HK-2 (cell line): ENCODE measurements around the gene PTPRG.
"Not testable (repeated sequence)": the region's sequence is repeated elsewhere in the genome, so short reads cannot be mapped to it uniquely, and the experiment has no call there.

Experiments
- DNase-seq: peaks from one replicate; pipeline ENCODE4 v3.0.0-alpha.2; 2018; ENCODE audit not compliant: unreplicated experiment

The PTPRG gene

DNA sequence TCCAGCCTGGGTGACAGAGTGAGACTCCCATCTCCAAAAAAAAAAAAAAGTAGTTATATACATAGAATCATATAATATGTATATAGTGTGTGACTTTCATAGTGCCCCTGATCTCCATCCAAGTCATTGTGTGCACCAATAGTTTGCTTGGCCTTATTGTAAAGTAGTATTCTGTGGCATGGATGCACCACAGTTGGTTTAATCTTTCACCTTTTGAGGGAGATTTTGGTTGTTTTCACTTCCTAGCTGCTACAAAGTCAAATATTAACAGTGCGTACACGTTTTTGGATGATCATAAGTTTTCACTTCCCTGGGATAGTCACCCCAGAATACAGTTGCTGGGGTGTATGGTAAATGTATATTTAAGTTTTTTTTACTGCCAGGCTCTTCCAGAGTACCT is 162.8 kb downstream of the PTPRG start:
- DNase-seq: no peak

DNA sequence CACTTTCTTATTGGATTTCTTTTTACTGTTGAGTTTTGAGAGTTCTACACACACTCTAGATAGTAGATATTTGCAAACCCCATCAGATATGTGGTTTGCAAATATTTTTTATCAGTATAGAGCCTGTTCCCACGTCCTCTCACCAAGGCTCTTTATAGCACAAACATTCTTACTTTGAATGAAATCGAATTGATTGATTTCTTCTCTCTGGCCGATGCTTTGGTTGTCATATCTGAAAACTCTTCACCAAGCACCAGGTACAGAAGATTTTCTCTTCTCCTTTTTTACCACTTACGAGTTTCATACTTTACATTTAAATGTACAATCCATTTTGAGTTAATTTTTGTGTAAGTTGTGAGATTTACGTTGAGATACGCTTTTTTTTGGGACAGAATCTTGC is 163.4 kb downstream of the PTPRG start:
- no peak for DNase-seq

DNA sequence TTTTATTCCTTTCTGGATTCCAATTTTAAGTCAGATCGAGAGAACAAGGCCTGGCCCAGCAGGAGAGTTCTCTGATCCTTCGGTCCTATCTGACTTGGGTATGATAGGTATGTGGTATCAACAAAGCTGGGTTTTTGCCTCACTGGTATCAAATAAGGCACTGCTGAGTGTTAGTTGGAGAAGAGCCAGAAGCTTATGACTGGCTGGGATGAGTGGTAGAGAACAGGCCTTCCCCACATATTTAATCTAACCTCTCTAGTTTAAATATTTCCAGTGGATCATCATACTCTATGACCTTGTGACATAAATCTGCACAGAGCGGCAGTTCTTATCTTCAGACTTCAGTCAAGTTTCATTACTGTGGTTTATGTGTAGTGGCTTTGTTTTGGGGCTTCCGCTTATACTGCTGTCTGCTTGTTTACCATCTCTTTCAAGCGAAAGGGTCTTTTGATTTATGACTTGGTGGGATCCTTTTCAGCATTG is 164.5 kb downstream of the PTPRG start:
- peak; percentile 10 for DNase-seq

DNA sequence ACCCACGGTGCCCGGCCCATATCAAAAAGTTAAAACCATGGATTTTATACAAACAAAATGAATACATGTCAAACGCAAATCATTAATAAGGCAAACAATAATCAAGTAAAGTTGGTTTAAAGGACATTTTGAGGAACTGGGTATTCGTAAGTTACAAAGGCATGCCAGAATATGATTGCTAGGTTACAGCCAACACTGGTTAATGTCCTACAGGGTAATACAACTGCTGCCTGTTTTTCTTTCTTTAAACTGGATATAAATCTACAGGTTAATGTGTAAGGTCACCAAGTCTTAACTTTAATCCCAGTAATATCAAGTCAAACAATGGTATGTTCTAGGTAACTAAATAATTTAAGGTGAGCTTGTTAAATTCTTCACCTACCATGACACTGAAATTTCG is 166.1 kb downstream of the PTPRG start:
- no peak for DNase-seq

DNA sequence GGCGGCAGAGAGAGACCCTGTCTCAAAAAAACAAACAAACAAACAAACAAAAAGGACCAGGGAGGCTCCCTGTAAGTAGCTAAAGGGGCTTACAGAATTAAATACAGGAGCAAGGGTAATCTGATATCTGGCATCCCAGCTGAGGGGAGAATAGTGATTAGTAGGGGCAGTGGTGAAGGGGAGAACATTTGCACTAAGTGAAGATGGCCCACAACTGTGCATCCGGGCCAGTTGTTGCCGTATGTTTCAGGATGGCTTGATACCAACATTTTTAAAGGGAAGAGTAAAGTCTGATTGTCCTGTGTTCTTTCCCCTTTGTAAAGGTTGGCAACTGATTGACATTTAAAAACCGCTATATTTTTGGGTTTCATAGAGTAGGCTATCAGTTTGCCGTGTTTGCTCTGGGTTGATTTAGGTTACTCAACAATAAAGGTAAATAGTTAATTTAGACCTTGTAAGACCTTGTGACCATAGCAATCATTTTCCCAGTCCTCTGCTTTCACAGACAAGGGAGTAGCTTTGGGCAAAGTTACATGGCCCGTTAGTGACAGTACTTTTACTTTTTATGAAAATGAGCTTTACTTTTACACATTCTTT is 167.8 kb downstream of the PTPRG start:
- no peak for DNase-seq

DNA sequence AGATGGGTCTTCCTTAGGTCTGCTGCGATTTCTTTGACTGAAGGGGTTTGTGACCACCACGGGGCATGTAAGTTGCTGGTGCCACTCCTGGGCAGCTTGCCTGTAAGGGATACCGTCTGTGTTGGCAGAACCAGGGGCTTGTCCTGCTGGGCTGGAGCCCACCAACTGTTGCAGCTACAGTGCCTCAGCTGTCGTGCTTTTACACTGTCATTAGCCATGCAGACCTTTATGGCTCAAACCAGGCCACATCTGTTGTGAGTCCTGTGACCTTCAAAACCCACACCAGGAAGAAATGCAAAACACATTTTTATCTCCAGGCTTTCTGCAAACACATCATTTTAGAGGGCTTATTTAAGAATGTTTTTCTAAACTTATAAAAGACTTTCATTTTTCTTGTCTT is 168.7 kb downstream of the PTPRG start:
- DNase-seq: no peak

DNA sequence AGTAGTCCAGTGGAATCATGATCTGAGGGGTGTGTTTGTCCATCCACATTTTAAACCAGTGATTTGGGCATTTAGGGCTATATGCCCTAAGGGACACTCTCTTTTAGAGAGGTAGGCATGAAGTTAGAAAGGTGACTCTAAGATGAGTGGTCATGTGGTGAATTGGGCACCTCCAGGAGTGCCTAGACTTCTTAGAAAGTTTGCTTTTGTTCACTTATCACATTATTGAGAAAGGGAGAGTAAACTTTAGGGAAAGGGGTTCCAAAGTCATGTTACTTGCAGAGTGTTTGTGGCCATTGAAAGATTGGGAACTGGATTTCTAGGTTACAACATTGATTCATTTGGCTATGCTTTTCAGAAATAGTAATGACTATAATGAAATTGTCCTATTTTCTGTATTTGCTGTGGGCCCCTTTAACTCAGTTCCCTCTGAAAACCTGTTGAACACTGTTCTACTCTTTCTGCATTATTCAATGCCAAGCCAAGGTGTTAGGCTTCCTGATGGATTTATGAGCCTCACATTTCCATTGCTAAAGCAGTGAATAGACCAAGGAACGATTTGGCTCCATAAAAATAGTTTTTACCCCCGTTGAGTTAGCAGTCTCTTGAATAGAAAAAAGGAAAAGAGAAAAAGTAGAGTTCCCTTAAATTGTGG is 169.3 kb downstream of the PTPRG start:
- no peak for DNase-seq

DNA sequence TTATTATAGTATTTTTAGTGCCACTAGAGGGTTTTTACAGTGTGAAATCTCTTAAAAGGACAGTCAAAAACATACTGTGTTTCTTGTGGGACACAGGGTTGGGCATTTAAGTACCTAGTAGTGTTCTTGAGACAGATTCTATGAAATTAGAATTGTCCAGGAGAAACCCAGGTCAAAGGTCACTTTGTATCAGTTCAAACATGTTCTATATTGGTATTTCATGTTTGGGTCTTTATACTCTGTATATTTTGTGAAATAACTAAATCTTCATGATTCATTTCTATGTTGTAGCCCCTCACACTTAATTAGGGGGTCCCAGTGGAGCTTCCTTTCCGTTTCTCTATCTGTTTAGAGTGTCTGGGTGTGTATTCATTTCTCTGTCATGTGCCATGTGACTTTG is 171.6 kb downstream of the PTPRG start:
- no peak for DNase-seq

DNA sequence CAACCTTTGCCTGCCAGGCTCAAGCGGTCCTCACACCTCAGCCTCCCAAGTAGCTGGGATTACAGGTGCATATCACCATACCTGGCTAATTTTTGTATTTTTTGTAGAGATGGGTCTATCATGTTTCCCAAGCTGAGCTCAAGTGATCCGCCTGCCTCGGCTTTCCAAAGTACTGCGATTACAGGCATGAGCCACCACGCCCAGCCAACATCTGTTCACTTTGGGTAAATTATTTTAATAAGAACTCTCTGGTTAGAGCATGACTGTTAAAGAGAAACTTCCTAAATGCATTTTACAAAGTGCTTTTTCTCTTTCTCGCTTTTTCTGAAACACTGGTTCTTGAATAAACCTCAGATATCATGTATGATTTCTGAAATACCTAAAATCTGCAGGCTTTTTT is 172.5 kb downstream of the PTPRG start:
- no peak for DNase-seq

DNA sequence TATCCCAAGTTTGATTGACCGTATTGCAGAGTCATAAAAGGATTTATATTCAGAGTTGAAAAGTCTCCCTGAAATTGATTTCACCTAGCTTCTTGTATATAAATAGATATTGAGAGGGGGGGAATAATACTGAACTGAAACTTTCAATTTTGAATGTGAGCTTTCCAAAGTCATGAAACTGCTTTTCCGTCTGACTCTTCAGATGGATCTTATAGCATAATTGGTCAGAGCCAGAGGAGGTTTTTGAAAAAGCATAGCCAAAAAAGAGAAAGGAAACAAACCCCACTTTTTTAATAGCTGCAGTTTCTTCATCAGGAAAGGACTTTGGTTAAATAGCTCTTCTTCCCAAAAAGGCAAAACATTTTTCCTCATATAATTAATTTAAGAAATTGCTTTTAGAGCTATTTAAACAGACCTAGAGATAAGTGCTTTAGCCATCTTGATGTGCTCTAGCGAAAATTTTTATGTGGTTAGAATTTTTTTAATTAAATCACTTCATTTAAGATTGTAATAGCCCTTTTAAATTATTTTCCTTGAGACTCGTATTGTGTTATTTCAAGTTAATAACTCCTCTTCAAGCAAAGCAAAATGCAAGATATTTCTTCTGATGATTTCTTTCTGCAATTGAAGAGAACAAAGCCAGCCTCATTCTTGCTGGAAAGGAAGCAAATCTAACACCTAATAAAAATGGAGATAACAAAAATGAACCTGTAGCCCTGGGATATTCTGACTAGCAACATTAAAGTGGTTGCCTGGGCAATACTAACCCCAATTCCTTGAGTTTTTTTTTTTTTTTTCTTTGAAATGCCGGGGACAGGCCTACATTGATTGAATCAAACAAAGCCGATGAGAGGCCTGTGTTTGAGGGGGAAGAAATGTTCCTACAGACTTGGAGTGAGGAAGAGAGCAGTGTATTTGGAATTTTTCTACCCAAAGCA is 173.6 kb downstream of the PTPRG start:
- DNase-seq: no peak

DNA sequence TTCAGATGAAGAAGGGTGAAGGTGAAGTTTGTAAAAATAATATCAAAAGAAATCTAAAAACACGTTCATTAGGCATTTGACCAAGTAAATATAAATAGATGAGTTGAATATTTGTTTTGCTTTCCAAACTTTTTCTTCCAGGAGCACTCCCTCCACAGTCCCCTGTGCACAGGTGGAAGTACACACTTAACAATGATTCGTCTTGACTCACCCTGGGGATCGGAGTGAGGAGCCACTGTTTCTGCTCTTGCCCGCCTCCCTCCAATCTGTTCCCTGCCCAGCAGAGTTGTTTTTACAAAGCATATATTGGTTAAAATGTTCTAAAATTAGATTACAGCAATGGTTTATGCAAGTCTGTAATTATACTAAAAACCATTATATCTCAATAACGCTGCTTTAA is 175.1 kb downstream of the PTPRG start:
- DNase-seq: no peak

DNA sequence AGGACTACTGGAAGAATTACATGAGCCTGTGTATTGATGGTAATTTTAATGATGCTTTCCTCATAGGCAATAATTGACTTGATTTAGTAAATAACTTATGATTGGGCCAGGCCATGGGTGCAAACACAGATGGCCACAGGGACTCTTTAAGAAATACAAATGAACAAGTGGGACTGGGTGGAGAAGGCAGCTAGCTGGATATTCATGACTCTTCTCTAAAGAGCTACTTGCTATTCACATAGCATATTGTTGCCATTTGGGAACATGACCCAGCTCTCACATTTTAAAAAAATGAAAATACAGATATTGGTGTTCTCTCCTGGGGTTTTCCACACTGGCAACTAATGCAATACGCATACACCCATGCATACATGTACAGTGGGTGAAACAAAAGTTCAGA is 178.3 kb downstream of the PTPRG start:
- no peak for DNase-seq

DNA sequence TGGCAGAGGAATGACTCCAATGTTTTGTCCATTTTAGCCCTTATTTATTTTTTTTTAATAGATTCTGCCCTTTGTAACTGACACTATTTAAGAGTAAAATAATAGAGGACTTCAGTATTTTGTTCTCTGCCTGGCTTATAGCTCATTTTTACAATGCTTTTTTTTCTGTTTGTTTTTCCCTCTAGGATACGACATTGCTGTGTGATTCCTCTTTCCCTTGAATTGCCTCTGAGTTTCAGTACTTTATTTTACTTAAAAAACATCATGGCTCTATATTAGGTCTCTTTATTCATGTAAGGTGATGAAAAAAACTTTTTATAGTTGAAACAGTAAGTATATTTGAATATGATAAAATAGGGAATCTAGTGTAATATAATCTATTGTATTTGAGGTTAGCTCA is 179.1 kb downstream of the PTPRG start:
- DNase-seq: no peak

DNA sequence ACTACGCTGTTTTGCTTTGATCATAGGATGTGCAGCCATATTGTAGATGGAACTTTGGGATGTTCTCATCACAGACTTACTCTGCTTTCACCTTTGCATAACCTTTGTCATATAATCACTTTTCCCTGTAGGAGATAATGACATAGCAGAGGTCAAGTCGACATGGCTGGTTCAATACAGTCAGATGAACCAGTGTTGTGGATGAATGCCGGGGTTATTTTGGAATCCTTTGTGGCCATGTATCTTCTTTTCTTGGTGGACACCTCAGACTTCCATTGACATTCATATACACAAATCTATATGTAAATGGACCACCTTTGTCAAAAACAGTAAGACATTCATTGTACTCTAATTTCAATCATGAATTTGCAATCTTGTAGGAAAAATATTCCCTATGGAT is 180.2 kb downstream of the PTPRG start:
- no peak for DNase-seq

DNA sequence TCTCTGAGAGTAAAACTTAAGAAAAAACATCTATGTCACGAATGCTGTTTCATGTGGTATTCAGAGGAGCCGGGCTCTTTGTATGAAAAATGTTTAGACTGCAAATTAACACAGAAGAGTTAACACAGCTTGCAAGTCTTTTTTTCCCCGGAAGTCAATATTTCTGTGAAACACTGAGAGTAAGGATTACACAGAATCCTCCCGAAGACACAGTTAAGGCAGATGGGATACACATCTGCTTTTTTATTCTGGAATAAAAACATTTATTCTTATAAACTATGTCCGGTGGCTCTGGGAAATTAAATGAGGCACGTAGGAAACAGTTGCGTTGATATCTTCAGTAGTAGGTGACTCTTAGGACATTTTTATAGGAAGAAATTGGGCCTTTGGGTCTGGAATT is 180.6 kb downstream of the PTPRG start:
- no peak for DNase-seq

DNA sequence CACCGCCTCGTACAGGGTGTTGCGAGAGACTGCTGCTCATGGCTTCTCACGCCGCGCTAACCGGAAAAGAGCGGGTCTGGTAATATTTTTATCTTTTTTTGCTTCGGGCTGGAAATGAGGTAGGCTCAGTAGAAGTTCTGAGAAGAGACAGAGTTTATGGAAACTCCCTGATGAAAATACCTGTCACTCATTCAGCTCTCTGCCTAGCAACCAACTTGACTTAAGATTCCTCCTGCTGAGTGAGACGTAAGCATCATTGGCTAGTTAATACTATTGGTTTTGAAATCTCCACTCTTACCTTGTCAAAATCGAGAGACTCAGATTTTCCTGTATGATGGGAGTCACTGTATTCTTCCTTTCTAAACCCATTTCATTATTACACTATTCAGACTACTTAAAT is 181.7 kb downstream of the PTPRG start:
- DNase-seq: no peak

DNA sequence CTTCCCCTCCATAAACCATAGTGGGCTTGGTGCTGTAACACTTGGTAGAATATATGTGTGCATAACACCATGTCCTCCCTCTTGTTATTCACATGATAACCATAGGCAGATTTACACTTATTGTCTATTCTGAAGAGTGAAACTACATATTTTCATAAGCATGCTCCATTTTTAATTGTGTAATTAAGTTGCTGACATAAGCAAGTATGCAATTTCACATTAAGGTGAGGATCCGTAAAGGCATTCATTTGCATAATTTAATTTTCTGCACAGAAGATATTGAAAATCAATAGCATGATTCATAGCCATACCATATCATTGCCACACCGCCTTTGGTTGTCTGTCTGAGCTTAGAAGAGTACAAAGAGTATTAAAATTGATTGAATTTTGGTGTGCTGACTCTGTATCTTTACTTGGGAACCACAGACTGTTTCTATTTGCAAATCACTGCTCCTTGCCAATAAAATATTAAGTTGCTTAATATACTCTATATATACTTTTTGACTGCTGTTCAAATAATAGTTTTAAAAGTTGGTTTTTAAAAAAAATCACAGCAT is 182.4 kb downstream of the PTPRG start:
- no peak for DNase-seq

DNA sequence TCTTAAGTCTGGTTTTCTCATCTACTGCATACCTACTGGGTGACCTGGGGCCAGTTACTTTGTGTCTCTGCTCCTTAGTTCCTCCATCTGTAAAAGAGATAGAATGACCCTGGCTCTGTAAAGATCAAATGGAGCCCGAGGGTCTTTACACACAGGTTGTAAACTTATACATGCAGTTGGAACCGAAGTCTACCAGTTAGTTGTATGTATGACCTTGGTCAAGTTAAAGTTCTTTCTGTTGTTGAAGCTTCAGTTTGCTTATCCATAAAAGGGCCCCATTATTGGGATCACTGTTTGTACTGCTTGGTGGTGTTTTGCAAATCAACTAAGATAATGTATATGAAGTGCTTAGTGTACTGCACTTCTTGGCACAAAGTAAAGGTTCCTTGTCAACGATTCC is 186.9 kb downstream of the PTPRG start:
- no peak for DNase-seq

DNA sequence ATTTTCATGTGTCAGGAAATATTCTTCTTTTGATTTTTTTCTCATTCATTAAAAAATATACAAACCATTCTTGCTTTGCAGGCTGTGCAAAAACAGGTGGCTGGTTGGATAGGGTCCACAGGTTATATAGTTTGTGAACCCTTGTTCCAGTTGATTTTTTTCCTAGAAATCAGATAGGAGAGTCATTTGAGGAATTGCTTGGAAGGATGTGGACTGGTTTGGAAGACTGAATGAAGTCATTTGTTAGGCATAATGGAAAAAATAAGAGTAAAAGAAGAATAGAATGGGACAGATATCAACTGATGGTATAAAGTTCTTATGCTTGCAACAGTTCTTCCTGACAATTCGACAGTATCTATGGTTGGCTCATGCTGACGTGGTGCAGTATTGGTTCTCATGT is 189.4 kb downstream of the PTPRG start:
- DNase-seq: no peak

DNA sequence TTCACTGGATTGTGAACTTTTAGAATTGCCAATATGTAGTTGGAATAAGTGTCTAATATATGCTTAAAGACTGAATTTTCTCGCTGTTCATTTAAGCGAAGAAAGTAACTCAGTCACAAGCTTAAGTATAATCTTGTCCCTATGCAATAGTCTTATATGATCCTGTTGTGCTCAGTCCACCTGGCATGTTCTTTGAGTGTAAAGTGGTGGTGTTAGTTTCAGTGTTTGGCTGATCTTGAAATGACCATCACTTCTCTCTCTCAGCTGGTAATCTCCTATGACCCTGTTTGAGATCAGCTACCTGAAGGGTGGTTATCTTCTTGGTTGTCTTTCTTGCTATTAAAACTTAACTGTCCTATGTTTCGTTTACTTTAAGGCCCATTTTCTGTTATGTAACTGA is 197.5 kb downstream of the PTPRG start:
- DNase-seq: no peak

DNA sequence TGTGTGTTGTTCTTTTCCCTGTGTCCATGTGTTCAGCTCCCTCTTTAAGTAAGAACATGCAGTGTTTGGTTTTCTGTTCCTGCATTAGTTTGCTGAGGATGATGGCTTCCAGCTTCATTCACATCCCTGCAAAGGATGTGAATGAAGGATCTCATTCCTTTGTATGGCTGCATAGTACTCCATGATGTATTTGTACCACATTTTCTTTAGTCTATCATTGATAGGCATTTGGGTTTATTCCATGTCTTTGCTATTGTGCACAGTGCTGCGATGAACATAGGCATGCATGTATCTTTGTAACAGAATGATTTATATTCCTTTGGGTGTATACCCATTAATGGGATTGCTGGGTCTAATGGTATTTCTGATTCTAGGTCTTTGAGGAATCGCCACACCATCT is 199.4 kb downstream of the PTPRG start:
- not testable (repeated sequence) for DNase-seq

DNA sequence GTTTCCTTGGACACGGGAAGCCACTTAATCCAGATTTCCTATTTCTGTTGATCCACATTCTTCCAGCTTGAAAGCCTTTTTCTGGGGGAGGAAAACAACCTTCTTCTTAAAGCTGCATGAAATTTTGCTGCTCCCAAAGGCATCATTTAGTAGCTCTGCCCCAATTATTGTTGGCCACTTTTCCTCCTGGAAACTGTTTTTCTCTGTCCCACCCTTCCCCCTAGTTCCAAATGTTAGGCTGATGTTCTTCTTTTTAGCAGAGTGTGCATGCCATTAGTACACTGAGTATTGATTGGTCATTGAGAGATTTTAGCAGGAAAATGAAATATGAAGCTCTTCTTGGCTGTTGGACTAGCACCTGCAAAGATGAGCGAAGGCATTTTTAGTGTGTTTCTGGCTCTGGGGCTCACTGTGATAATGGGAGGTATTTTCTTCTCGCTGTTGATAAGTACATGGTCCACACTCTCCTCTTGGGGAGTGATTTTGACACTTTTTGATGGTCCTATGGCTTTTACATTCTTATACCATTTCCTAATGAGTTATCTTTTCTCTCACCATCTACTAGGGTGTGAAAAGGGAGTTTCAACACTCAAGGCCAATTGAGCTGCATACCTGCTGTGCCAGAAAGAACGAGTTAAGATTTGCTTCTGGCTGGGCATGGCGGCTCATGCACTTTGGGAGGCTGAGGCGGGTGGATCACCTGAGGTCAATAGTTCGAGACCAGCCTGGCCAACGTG is 200.5 kb downstream of the PTPRG start:
- DNase-seq: no peak
